ENCODE results near the gene COG6. TPM values are rescaled to one million over a fixed set of nuclear protein-coding genes. Genes with fewer than 3 reads are reported as not detected.

Gene COG6
- total and polyA plus RNA-seq, 2 of the 13 experiments (the other 11 are each of a cell fraction or from before 2014, with no cell fraction given) = 23.5 to 26.1 TPM

GRCh38 chr13:39672378-39673132, 17.1 kb downstream of the COG6 start:
- FAIRE-seq = no peak
- Histone ChIP-seq H3K9ac (ENCODE audit: insufficient read depth, low read depth, low read length) (no peak overlapping the region), H4K20me1 (ENCODE audit: insufficient read depth, low read length) (no peaks in the 10 kb centered on the region), H3K4me1 (ENCODE audit: insufficient read depth, low read length) (no peaks in the 10 kb centered on the region), H3K4me2 (ENCODE audit: low read depth, low read length) (no peak overlapping the region), H3K27ac (ENCODE audit: extremely low read length, insufficient read depth, low read length) (no peak overlapping the region), H3K4me3 (replicated peaks in 1 of 3; ENCODE audit: insufficient read depth in 1 of 3, low read depth in 2 of 3, low read length in 3 of 3) (no peak overlapping the region), H3K9me3 (ENCODE audit: low read length) (no peaks in the 10 kb centered on the region), H3K36me3 (replicated peaks in 1 of 2; ENCODE audit: control insufficient read depth in 1 of 2, insufficient read depth in 2 of 2, low read length in 2 of 2) (peaks cover 0 to 5% of the 10 kb centered on the region in 2 experiments; a peak in 1 of 5 replicates), H3K27me3 (ENCODE audit: control insufficient read depth in 1 of 2, insufficient read depth in 2 of 2, low read length in 2 of 2) (no peaks in the 10 kb centered on the region), H3K79me2 (ENCODE audit: insufficient read depth, low read length) (no peaks in the 10 kb centered on the region), H2AFZ (ENCODE audit: low read length) (no peak overlapping the region)
- no TSS peak for BruUV-seq (replicated peaks)
- in situ Hi-C loops (cut with HindIII; ENCODE audit: extremely low pct_ligation_motif_present, low pct_unique_long_range_greater_than_20kb) = loop anchor here (10.0 kb wide), 1 partner anchor 1012 kb away; no protein-coding TSS in a partner anchor
- ATAC-seq = no peak
- POLR2A ChIA-PET = no interaction called here
- TF ChIP-seq ZNF710 (CRISPR knock-in tag; IDR thresholded peaks at IDR 0.05; ENCODE audit: borderline replicate concordance) = no peak
- CTCF ChIA-PET (ENCODE audit: low intra/inter-chr PET ratio, low total read pairs) = no interaction called here
- intact Hi-C loops (cut with micrococcal nuclease; ENCODE audit: unreplicated experiment) = no loop called here
- DNase-seq (ENCODE audit: low spot score) = no peak
- WGBS (ENCODE audit: low lambda C conversion rate) = 98% methylated on average over 3 of the region's 3 CpGs

GRCh38 chr13:39675904-39676303, 20.4 kb downstream of the COG6 start:
- Histone ChIP-seq H4K20me1 (ENCODE audit: insufficient read depth, low read length) (no peaks in the 10 kb centered on the region), H3K79me2 (ENCODE audit: insufficient read depth, low read length) (no peaks in the 10 kb centered on the region), H3K4me2 (ENCODE audit: low read depth, low read length) (no peak overlapping the region), H3K4me1 (ENCODE audit: insufficient read depth, low read length) (no peaks in the 10 kb centered on the region), H2AFZ (ENCODE audit: low read length) (no peak overlapping the region), H3K36me3 (replicated peaks in 1 of 2; ENCODE audit: control insufficient read depth in 1 of 2, insufficient read depth in 2 of 2, low read length in 2 of 2) (peaks cover 4 to 13% of the 10 kb centered on the region in 2 experiments), H3K27me3 (ENCODE audit: control insufficient read depth in 1 of 2, insufficient read depth in 2 of 2, low read length in 2 of 2) (no peaks in the 10 kb centered on the region), H3K27ac (ENCODE audit: extremely low read length, insufficient read depth, low read length) (no peak overlapping the region), H3K9me3 (ENCODE audit: low read length) (no peaks in the 10 kb centered on the region), H3K4me3 (replicated peaks in 1 of 3; ENCODE audit: insufficient read depth in 1 of 3, low read depth in 2 of 3, low read length in 3 of 3) (no peak overlapping the region), H3K9ac (ENCODE audit: insufficient read depth, low read depth, low read length) (no peak overlapping the region)
- in situ Hi-C loops (cut with HindIII; ENCODE audit: extremely low pct_ligation_motif_present, low pct_unique_long_range_greater_than_20kb) = loop anchor here (10.0 kb wide), 1 partner anchor 1009 kb away; no protein-coding TSS in a partner anchor
- ChIA-PET POLR2A (no interaction called here), CTCF (ENCODE audit: low intra/inter-chr PET ratio, low total read pairs) (no interaction called here)
- no peak for DNase-seq (ENCODE audit: low spot score)
- intact Hi-C loops (cut with micrococcal nuclease; ENCODE audit: unreplicated experiment) = no loop called here
- no peak for ATAC-seq
- 90% methylated on average over 3 of the region's 3 CpGs for WGBS (ENCODE audit: low lambda C conversion rate)
- no peak for FAIRE-seq
- no TSS peak for BruUV-seq (replicated peaks)
- no peak for TF ChIP-seq PLSCR1 (CRISPR knock-in tag; IDR thresholded peaks at IDR 0.05; ENCODE audit: borderline replicate concordance)
- no peak for TF ChIP-seq TEF (CRISPR knock-in tag; IDR thresholded peaks at IDR 0.05)
- no peak for TF ChIP-seq CHCHD3 (CRISPR knock-in tag; IDR thresholded peaks at IDR 0.05)
- TF ChIP-seq SCMH1 (CRISPR knock-in tag; IDR thresholded peaks at IDR 0.05; ENCODE audit: borderline replicate concordance) = no peak
- TF ChIP-seq ZNF484 (CRISPR knock-in tag; IDR thresholded peaks at IDR 0.05; ENCODE audit: borderline replicate concordance, low read depth) = no peak
- no peak for TF ChIP-seq NAIF1 (CRISPR knock-in tag; IDR thresholded peaks at IDR 0.05; ENCODE audit: borderline replicate concordance)
- no peak for TF ChIP-seq ZNF501 (CRISPR knock-in tag; IDR thresholded peaks at IDR 0.05)
- TF ChIP-seq SUZ12 (IDR thresholded peaks at IDR 0.05; ENCODE audit: low read depth, low read length) = no peak
- no peak for TF ChIP-seq AGO2 (optimal IDR thresholded peaks at IDR 0.05; ENCODE audit: low read depth, low read length)
- TF ChIP-seq HHEX (CRISPR knock-in tag; IDR thresholded peaks at IDR 0.05) = no peak

Measured in HepG2 (cell line).